GM08714 (cell line): ENCODE data around the gene SLC44A4.
"Not testable (repeated sequence)": the region's sequence is repeated elsewhere in the genome, so short reads cannot be mapped to it uniquely, and the experiment has no call there.

Experiments
- H3K4me3 ChIP-seq: fragments of 200-500 bp; sonication (Bioruptor generic); 2 replicates; pipeline ENCODE4 v1.5.1; 2014; ENCODE audit warnings: mild to moderate bottlenecking, low read length, inconsistent platforms
- ZNF274 ChIP-seq: IDR thresholded peaks from 2 replicates; pipeline ENCODE4 v1.6.1; 2012; ENCODE audit warnings: mild to moderate bottlenecking, low read depth, low read length

The SLC44A4 gene

GRCh38 chr6:31878726-31879125, at the start of gene SLC44A4:
Gene SLC44A4, minus strand, starts transcription at chr6:31878997. Its CDS starts 17 bp downstream, at chr6:31878980.
- TF ChIP-seq ZNF274: no peak
- H3K4me3 ChIP-seq: no peak within 1 kb of the TSS

GRCh38 chr6:31928672-31928939, 49.8 kb upstream of the SLC44A4 start:
- TF ChIP-seq ZNF274: no peak
- no peak overlapping the region for H3K4me3 ChIP-seq

- no peak overlapping the region for H3K4me3 ChIP-seq
- no peak for TF ChIP-seq ZNF274
Observed at GRCh38 chr6:31927863-31928671, 49.3 kb upstream of the SLC44A4 start.

GRCh38 chr6:31927242-31927862, 48.6 kb upstream of the SLC44A4 start, which contains the start of gene C2:
Gene C2, plus strand, starts transcription at chr6:31927717. Its CDS starts 36 bp downstream, at chr6:31927753.
- no peak for TF ChIP-seq ZNF274
- H3K4me3 ChIP-seq: no peak within 1 kb of the TSS

- no peak for TF ChIP-seq ZNF274
- H3K4me3 ChIP-seq: no peak overlapping the region
Observed at GRCh38 chr6:31922942-31923341, 44.1 kb upstream of the SLC44A4 start.

GRCh38 chr6:31920811-31921210, 42.0 kb upstream of the SLC44A4 start:
- no peak overlapping the region for H3K4me3 ChIP-seq
- no peak for TF ChIP-seq ZNF274

- no peak overlapping the region for H3K4me3 ChIP-seq
- no peak for TF ChIP-seq ZNF274
Observed at GRCh38 chr6:31919624-31920303, 41.0 kb upstream of the SLC44A4 start.

- no peak overlapping the region for H3K4me3 ChIP-seq
- TF ChIP-seq ZNF274: no peak
Observed at GRCh38 chr6:31918069-31918720, 39.4 kb upstream of the SLC44A4 start.

- H3K4me3 ChIP-seq: no peak overlapping the region
- TF ChIP-seq ZNF274: no peak
Observed at GRCh38 chr6:31915756-31916155, 37.0 kb upstream of the SLC44A4 start.

GRCh38 chr6:31915351-31915750, 36.6 kb upstream of the SLC44A4 start:
- no peak for TF ChIP-seq ZNF274
- no peak overlapping the region for H3K4me3 ChIP-seq

GRCh38 chr6:31911826-31912585, 33.2 kb upstream of the SLC44A4 start:
- no peak overlapping the region for H3K4me3 ChIP-seq
- no peak for TF ChIP-seq ZNF274

- H3K4me3 ChIP-seq: not testable (repeated sequence)
Observed at GRCh38 chr6:31909298-31909697, 30.5 kb upstream of the SLC44A4 start.

- H3K4me3 ChIP-seq: no peak overlapping the region
- TF ChIP-seq ZNF274: no peak
Observed at GRCh38 chr6:31908791-31909190, 30.0 kb upstream of the SLC44A4 start.

- not testable (repeated sequence) for H3K4me3 ChIP-seq
Observed at GRCh38 chr6:31908255-31908654, 29.5 kb upstream of the SLC44A4 start.
